ENCODE results near the gene CCDC59.

CCDC59 gene

DNA sequence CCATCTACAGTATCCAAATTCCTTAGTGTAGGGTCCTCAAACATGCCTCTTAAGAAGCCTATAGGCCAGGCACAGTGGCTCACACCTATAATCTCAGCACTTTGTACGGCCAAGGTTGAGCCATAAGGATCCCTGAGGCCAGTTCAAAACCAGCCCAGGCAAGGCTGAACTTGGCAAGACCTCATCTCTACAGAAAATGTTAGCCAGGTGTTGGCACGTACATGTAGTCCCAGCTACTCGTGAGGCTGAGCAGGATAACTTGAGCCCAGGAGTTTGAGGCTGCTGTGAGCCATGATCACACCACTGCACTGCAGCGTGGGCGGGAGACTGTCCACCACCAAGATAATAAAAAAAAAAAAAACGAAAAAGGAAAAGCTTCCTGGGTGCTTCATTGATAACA lies 6.8 kb downstream of the CCDC59 start:
- TF ChIP-seq, protein P1, sequence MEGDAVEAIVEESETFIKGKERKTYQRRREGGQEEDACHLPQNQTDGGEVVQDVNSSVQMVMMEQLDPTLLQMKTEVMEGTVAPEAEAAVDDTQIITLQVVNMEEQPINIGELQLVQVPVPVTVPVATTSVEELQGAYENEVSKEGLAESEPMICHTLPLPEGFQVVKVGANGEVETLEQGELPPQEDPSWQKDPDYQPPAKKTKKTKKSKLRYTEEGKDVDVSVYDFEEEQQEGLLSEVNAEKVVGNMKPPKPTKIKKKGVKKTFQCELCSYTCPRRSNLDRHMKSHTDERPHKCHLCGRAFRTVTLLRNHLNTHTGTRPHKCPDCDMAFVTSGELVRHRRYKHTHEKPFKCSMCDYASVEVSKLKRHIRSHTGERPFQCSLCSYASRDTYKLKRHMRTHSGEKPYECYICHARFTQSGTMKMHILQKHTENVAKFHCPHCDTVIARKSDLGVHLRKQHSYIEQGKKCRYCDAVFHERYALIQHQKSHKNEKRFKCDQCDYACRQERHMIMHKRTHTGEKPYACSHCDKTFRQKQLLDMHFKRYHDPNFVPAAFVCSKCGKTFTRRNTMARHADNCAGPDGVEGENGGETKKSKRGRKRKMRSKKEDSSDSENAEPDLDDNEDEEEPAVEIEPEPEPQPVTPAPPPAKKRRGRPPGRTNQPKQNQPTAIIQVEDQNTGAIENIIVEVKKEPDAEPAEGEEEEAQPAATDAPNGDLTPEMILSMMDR (IDR thresholded peaks at IDR 0.05; ENCODE audit: low read depth, low read length) = no peak
- no peak for DNase-seq (ENCODE audit: extremely low read depth, low read depth)

DNA sequence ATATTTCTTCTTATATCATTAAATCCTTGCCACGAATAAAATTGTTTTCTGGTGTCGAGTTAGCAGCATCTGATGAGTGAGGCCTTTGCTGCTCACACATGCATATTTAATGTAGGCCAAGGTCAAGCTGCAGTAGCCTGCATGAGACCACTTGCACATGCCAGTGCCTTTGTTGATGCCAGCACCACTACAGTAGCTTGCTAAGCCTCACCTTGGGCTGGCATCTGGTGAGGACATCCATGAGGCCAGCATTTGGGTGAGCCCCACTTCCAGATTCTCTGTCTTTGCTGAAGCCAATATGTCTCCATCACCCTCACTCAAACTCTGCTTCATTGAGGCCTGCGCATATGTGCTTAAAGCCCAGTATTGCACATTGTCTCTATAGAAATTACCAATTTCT lies 8.0 kb downstream of the CCDC59 start:
- TF ChIP-seq, protein P1 (IDR thresholded peaks at IDR 0.05; ENCODE audit: low read depth, low read length) = no peak
- no peak for DNase-seq (ENCODE audit: extremely low read depth, low read depth)

DNA sequence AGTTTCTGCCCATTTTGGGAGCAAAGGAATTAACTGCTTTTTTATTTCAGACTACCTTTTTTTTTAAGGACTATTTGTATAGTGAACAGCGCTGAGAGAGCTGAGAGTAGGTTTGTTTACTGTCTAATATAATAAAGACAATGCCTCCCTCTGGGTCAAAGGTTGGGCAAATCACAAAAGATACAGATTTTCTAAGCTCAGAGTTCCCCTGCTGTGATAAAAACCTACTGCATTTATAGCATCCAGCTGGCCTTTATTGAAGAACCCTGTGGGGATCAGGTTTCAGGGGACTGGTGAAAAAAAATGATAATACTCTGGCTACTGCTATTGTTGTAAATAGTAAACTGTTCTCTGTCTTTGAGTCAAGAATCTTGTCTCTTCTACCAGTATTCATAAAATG lies 28.7 kb downstream of the CCDC59 start:
- DNase-seq (ENCODE audit: extremely low read depth, low read depth) = no peak
- TF ChIP-seq, protein P1 (IDR thresholded peaks at IDR 0.05; ENCODE audit: low read depth, low read length) = no peak

DNA sequence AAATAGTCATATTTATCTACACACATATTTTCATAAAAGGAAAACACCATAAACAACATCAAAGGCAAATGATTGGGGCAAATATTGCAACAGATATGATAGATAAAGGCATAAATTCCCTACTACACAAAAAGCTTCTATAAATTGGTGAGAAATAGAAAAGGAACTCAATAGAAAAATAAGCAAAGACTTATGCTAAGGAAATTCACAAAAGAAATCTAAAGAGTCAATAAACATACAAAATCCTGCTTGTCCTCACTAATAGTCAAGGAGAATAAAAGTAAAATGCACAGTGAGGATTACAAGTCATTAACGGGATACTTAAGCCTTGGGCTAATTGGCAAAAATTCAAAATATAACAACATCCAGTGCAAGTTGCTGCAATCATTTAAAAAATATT lies 30.3 kb downstream of the CCDC59 start:
- TF ChIP-seq, protein P1 (IDR thresholded peaks at IDR 0.05; ENCODE audit: low read depth, low read length) = no peak

DNA sequence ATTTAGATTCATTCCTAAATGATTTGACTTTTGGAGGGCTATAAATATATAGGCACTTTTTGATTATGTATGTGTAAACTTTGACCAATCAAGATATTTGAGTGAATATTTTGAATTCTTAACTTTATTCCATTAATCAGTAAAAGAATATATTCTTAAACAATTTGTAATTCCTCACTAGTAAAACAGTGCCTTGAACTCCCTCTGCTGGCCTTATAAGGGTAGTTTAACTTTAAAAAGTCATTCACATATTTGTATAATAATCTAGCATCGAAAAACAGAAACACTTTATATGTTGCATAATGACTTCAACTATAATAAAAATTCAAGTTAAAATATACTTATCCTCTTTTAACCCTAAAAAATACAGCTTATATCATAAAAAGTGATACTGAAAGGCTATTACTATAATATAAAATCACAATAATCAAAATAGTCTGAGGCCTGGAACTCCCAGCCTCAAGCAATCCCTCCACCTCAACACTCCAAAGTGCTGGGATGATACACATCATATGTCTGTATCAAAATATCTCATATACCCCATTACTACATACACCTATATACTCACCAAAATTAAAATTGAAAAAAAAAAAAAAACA lies 31.2 kb downstream of the CCDC59 start:
- peak; percentile 1 for DNase-seq (ENCODE audit: extremely low read depth, low read depth)
- TF ChIP-seq, protein P1 (IDR thresholded peaks at IDR 0.05; ENCODE audit: low read depth, low read length) = peak; percentile 52

More for the DNA sequence above, 30.3 kb downstream of the CCDC59 start:
- no peak for DNase-seq (ENCODE audit: extremely low read depth, low read depth)

DNA sequence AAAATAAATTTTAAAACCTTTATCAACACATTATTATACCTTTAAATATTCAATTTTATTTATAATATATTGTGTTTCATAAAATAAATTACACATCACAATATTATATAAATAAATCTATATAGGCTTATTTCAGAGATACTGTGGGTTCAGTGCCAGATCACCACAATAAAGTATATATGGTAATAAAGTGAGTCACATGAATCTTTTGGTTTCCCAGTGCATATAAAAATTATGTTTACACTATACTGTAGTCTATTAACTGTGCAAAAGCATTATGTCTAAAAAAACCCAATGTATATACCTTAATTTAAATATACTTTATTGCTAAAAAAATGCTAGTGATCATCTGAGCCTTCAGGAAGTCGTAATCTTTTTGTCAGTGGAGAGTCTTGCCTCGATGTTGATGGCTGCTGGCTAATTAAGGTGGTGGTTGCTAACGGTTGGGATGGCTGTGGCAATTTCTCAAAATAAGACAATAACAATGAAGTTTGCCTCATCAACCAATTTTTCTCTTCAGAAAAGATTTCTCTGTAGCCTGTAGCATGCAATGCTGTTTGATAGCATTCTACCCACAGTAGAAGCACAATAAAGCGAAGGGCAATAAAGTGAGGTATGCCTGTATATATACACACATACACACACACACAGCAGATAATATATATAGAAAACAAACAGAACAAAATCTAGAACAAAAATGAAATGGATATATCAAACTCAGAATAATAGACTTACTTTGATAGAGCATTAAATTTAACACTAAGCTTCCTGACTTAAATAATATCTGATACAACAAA lies 32.4 kb downstream of the CCDC59 start:
- DNase-seq (ENCODE audit: extremely low read depth, low read depth) = no peak
- TF ChIP-seq, protein P1 (IDR thresholded peaks at IDR 0.05; ENCODE audit: low read depth, low read length) = no peak

DNA sequence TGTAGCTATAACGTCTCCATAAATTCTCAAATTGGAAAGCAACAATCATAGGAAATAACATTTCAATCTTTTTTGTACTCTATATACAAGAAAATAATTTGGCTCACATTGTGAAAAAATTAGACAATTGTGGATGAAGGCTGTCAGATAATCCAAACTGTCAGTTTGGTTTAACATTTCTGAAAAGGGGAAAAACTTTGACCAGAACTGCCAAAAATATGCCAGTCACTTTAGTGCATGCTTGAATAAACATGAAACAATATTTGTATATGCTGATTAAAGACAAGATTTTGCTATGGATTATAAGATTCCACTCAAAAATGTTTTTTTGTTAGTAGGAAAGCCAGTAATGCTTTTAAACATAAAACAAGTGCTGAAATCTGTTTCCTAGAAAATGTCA lies 38.9 kb downstream of the CCDC59 start:
- no peak for DNase-seq (ENCODE audit: extremely low read depth, low read depth)
- TF ChIP-seq, protein P1 (IDR thresholded peaks at IDR 0.05; ENCODE audit: low read depth, low read length) = no peak

Measured in AG09319 (cell line).